Naive thymus-derived CD4-positive, alpha-beta T cell (primary cell): ENCODE measurements around the gene LLGL2. TPM values are rescaled to one million over a fixed set of nuclear protein-coding genes. Genes with fewer than 3 reads are reported as not detected.

Experiments used
- ATAC-seq: fragments of 150-1000 bp; cut with Tn5 transposase; 2 replicates; pipeline ENCODE4 v1.10.0; 2021; ENCODE audit warnings: mild to moderate bottlenecking, moderate library complexity
- CTCF ChIA-PET: fragments of 350-600 bp; sonication (Branson Sonifier 250); formaldehyde crosslinking; loops from one replicate; lab custom pipeline; 2021; ENCODE audit warnings: antibody characterized with exemption; lab: Charles Lee
- POLR2A ChIA-PET: fragments of 350-600 bp; sonication (Branson Sonifier 250); formaldehyde crosslinking; loops from one replicate; lab custom pipeline; 2021; ENCODE audit warnings: antibody characterized with exemption, inconsistent platforms; lab: Charles Lee
- DNase-seq, 9 donors: peaks; one replicate each; pipeline versions ENCODE4 v3.0.0 to v3.0.0-alpha.2; 2020 to 2022; ENCODE audit warnings: mixed read lengths in 1 of 9
- H3K27ac ChIP-seq: one replicate; pipeline ENCODE4 v1.7.0; 2013; ENCODE audit warnings: mild to moderate bottlenecking, low read depth, low read length, moderate library complexity
- H3K27me3 ChIP-seq, 2 donors: one replicate each; pipeline ENCODE4 v1.7.0; 2013; ENCODE audit warnings: low read length in 2 of 2, mild to moderate bottlenecking in 2 of 2, moderate library complexity in 2 of 2; ENCODE audit not compliant: control insufficient read depth in 2 of 2, insufficient read depth in 2 of 2
- H3K36me3 ChIP-seq, 3 experiments: 1 replicate in 2 of 3; 2 replicates in 1 of 3; pipeline ENCODE4 v1.7.0; 2013; ENCODE audit warnings: low read length in 3 of 3, mild to moderate bottlenecking in 3 of 3, moderate library complexity in 1 of 3; ENCODE audit not compliant: insufficient read depth in 3 of 3, control insufficient read depth in 2 of 3
- H3K4me1 ChIP-seq, 2 donors: one replicate each; pipeline ENCODE4 v1.7.0; 2013; ENCODE audit warnings: low read length in 2 of 2, mild to moderate bottlenecking in 2 of 2, moderate library complexity in 1 of 2; ENCODE audit not compliant: control insufficient read depth in 2 of 2, insufficient read depth in 2 of 2
- H3K4me3 ChIP-seq: 2 replicates; pipeline ENCODE4 v1.7.0; 2013; ENCODE audit warnings: mild to moderate bottlenecking, low read length
- H3K9me3 ChIP-seq, 3 experiments: 1 replicate in 2 of 3; 2 replicates in 1 of 3; pipeline ENCODE4 v1.7.0; 2013; ENCODE audit warnings: low read length in 3 of 3; ENCODE audit not compliant: control insufficient read depth in 2 of 3
- H3K27ac Mint-ChIP-seq, 9 donors: one replicate each; pipeline ENCODE4 v1.8.0; 2020 to 2022; ENCODE audit warnings: mixed read lengths in 9 of 9, mild to moderate bottlenecking in 8 of 9, moderate library complexity in 5 of 9, inconsistent platforms in 2 of 9
- H3K27me3 Mint-ChIP-seq, 5 donors: one replicate each; pipeline ENCODE4 v1.8.0; 2021 to 2022; ENCODE audit warnings: mixed read lengths in 5 of 5, mild to moderate bottlenecking in 1 of 5
- H3K36me3 Mint-ChIP-seq, 5 donors: one replicate each; pipeline ENCODE4 v1.8.0; 2020 to 2022; ENCODE audit warnings: mixed read lengths in 5 of 5, mild to moderate bottlenecking in 3 of 5, inconsistent platforms in 1 of 5
- H3K4me1 Mint-ChIP-seq, 7 donors: one replicate each; pipeline ENCODE4 v1.8.0; 2020 to 2022; ENCODE audit warnings: mixed read lengths in 7 of 7, mild to moderate bottlenecking in 3 of 7, inconsistent platforms in 1 of 7
- H3K4me3 Mint-ChIP-seq, 10 donors: one replicate each; pipeline ENCODE4 v1.8.0; 2020 to 2022; ENCODE audit warnings: mild to moderate bottlenecking in 10 of 10, mixed read lengths in 10 of 10, moderate library complexity in 6 of 10, inconsistent platforms in 2 of 10
- H3K9me3 Mint-ChIP-seq, 11 donors: one replicate each; pipeline ENCODE4 v1.8.0; 2020 to 2022; ENCODE audit warnings: mixed read lengths in 11 of 11, mild to moderate bottlenecking in 4 of 11, inconsistent platforms in 1 of 11, moderate library complexity in 1 of 11
- intact Hi-C, 2 donors: fragments of 100-400 bp; cut with micrococcal nuclease; formaldehyde crosslinking; loops; one replicate each; pipeline ENCODE4 v1.15.1; 2023
- polyA plus RNA-seq, 2 donors: library from polyadenylated mRNA; unstranded; fragments of 300-500 nt; fragmentation: Illumina TruSeq; gene quantifications; one replicate each; pipeline ENCODE4 v1.2.3, GENCODE V29; 2021
- total RNA-seq, 6 experiments: library from RNA in 5 of 6; stranded (reverse) in 5 of 6; gene quantifications; 1 replicate in 5 of 6; 2 replicates in 1 of 6; pipeline ENCODE4 v1.2.3 and lab custom pipeline; 2021 to 2026

LLGL2 gene
- total and polyA plus RNA-seq, 7 experiments from 2014 or later = 9.2 to 55.7 (median 26.5) TPM

DNA sequence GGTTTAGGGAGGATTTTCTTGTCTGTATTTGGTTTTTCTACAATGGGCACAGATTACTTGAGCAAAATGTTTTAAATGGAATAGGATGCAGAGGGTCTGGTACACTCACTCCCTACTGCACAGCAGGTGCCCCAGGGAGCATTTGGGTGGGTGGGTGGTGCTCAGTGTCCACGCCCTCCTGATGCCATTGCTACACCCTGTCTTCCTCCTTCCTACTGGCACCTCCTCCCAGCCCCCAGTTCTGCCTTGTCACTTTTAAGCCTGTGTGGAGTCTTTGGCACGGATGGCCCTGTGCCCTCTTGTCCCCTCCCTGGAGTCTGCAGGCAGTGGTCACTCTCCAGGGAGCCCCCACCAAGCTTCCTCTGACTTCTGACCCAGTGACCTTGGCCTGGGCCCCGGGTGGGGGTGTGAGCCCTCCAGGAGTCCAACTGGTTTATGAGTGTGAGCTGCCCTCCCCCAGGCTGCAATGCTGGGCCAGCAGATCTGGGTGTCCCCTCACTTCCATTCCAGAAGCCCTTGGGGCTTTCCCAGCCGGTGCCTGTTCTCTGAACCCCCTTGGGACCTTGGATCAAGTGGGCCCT lies 15.5 kb downstream of the LLGL2 start:
- H3K36me3 ChIP-seq = no peaks in the 10 kb centered on the region
- H3K27me3 Mint-ChIP-seq = no peaks in the 10 kb centered on the region
- ChIA-PET CTCF (no interaction called here), POLR2A (no interaction called here)
- H3K27me3 ChIP-seq = no peaks in the 10 kb centered on the region
- intact Hi-C loops = no loop called here
- no peak overlapping the region for H3K4me3 Mint-ChIP-seq
- H3K4me3 ChIP-seq = no peak overlapping the region
- no peak for ATAC-seq
- peaks cover 0 to 6% (median 0%) of the 10 kb centered on the region in 7 donors for H3K4me1 Mint-ChIP-seq
- DNase-seq = no peak
- peaks cover under 1 to 2% of the 10 kb centered on the region in 2 donors for H3K4me1 ChIP-seq
- H3K27ac Mint-ChIP-seq = no peak overlapping the region
- peaks cover 0 to 18% (median 0%) of the 10 kb centered on the region in 5 donors for H3K36me3 Mint-ChIP-seq
- no peaks in the 10 kb centered on the region for H3K9me3 ChIP-seq
- no peaks in the 10 kb centered on the region for H3K9me3 Mint-ChIP-seq
- no peak overlapping the region for H3K27ac ChIP-seq

DNA sequence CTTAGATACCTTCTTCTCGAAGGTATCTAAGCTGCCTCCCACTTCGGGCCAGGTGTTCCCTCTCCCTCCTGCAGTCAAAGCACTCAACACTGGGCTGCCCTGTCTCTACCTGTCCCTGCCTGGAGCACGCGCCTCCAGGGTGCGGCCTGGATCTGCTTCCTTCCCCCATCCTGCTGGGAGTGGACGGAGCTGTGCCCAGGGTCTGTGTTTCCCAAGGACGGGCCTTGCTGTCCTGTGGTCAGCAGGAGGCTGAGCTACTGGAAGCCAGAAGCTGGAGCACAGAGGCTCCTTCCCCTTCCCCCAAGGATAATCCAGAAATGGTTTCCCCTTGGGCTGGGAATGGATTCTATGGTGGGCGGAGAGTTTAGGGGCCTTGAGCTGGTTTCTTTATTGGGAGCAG lies 16.7 kb downstream of the LLGL2 start:
- DNase-seq (no peak), ATAC-seq (no peak)
- CTCF ChIA-PET = no interaction called here
- Histone ChIP-seq H3K4me1 (no peaks in the 10 kb centered on the region), H3K27ac (no peak overlapping the region), H3K36me3 (no peaks in the 10 kb centered on the region), H3K4me3 (no peak overlapping the region), H3K27me3 (no peaks in the 10 kb centered on the region), H3K9me3 (no peaks in the 10 kb centered on the region)
- Mint-ChIP-seq H3K36me3 (peaks cover 0 to 22% (median 0%) of the 10 kb centered on the region in 5 donors), H3K27ac (no peak overlapping the region), H3K9me3 (peaks cover 0 to 1% (median 0%) of the 10 kb centered on the region in 11 donors), H3K4me3 (no peak overlapping the region), H3K4me1 (peaks cover 0 to 6% (median 0%) of the 10 kb centered on the region in 7 donors), H3K27me3 (no peaks in the 10 kb centered on the region)
- POLR2A ChIA-PET = interaction anchor here (0.7 kb wide), 1 partner anchor 60 kb away, joined by 3 read pairs; no protein-coding TSS in a partner anchor
- intact Hi-C loops = no loop called here

GRCh38 chr17:75542728-75543336 lies 17.3 kb downstream of the LLGL2 start:
- Mint-ChIP-seq H3K4me1 (peaks cover 0 to 6% (median 0%) of the 10 kb centered on the region in 7 donors), H3K27me3 (no peaks in the 10 kb centered on the region), H3K27ac (no peak overlapping the region), H3K9me3 (peaks cover 0 to 1% (median 0%) of the 10 kb centered on the region in 11 donors), H3K4me3 (no peak overlapping the region), H3K36me3 (peaks cover 0 to 26% (median 0%) of the 10 kb centered on the region in 5 donors)
- H3K36me3 ChIP-seq = no peaks in the 10 kb centered on the region
- H3K4me1 ChIP-seq = no peaks in the 10 kb centered on the region
- no peaks in the 10 kb centered on the region for H3K27me3 ChIP-seq
- no peak overlapping the region for H3K27ac ChIP-seq
- ATAC-seq (no peak), DNase-seq (no peak)
- H3K9me3 ChIP-seq = no peaks in the 10 kb centered on the region
- CTCF ChIA-PET = no interaction called here
- H3K4me3 ChIP-seq = no peak overlapping the region
- POLR2A ChIA-PET = interaction anchor here (0.7 kb wide), 1 partner anchor 59 kb away, joined by 3 read pairs; no protein-coding TSS in a partner anchor
- intact Hi-C loops = no loop called here

- intact Hi-C loops = no loop called here
- H3K9me3 ChIP-seq = no peaks in the 10 kb centered on the region
- H3K27me3 ChIP-seq = no peaks in the 10 kb centered on the region
- peaks cover 0 to 23% (median 0%) of the 10 kb centered on the region in 5 donors for H3K36me3 Mint-ChIP-seq
- no peaks in the 10 kb centered on the region for H3K27me3 Mint-ChIP-seq
- no peaks in the 10 kb centered on the region for H3K4me1 ChIP-seq
- no peak overlapping the region for H3K4me3 Mint-ChIP-seq
- H3K27ac ChIP-seq = no peak overlapping the region
- no peak overlapping the region for H3K27ac Mint-ChIP-seq
- ChIA-PET CTCF (no interaction called here), POLR2A (no interaction called here)
- no peak for DNase-seq
- no peak for ATAC-seq
- no peak overlapping the region for H3K4me3 ChIP-seq
- H3K4me1 Mint-ChIP-seq = peaks cover 0 to 5% (median 0%) of the 10 kb centered on the region in 7 donors
- H3K9me3 Mint-ChIP-seq = peaks cover 0 to 1% (median 0%) of the 10 kb centered on the region in 11 donors
- H3K36me3 ChIP-seq = no peaks in the 10 kb centered on the region
These were observed 18.8 kb downstream of the LLGL2 start for GRCh38 chr17:75544250-75544649.

- no peaks in the 10 kb centered on the region for H3K27me3 Mint-ChIP-seq
- POLR2A ChIA-PET = no interaction called here
- no peaks in the 10 kb centered on the region for H3K27me3 ChIP-seq
These were observed 20.7 kb downstream of the LLGL2 start for GRCh38 chr17:75546181-75546580.

GRCh38 chr17:75547091-75547490 lies 21.6 kb downstream of the LLGL2 start:
- intact Hi-C loops = no loop called here
- H3K27ac Mint-ChIP-seq = no peak overlapping the region
- DNase-seq = no peak
- no peaks in the 10 kb centered on the region for H3K36me3 ChIP-seq
- H3K4me1 Mint-ChIP-seq = peaks cover 0 to 1% (median 0%) of the 10 kb centered on the region in 7 donors
- no peak overlapping the region for H3K27ac ChIP-seq
- CTCF ChIA-PET = no interaction called here
- no peak overlapping the region for H3K4me3 ChIP-seq
- H3K27me3 Mint-ChIP-seq = no peaks in the 10 kb centered on the region
- POLR2A ChIA-PET = no interaction called here
- H3K36me3 Mint-ChIP-seq = peaks cover 0 to 19% (median 0%) of the 10 kb centered on the region in 5 donors
- no peak for ATAC-seq
- H3K9me3 Mint-ChIP-seq = peaks cover 0 to 1% (median 0%) of the 10 kb centered on the region in 11 donors
- no peaks in the 10 kb centered on the region for H3K4me1 ChIP-seq
- H3K9me3 ChIP-seq = no peaks in the 10 kb centered on the region
- no peaks in the 10 kb centered on the region for H3K27me3 ChIP-seq
- H3K4me3 Mint-ChIP-seq = no peak overlapping the region

More at GRCh38 chr17:75546181-75546580, 20.7 kb downstream of the LLGL2 start:
- H3K27ac Mint-ChIP-seq = no peak overlapping the region
- no peaks in the 10 kb centered on the region for H3K36me3 ChIP-seq
- H3K4me3 ChIP-seq = no peak overlapping the region
- CTCF ChIA-PET = no interaction called here
- peaks cover 0 to 5% (median 0%) of the 10 kb centered on the region in 7 donors for H3K4me1 Mint-ChIP-seq
- no peaks in the 10 kb centered on the region for H3K9me3 ChIP-seq
- peaks cover 0 to 1% (median 0%) of the 10 kb centered on the region in 11 donors for H3K9me3 Mint-ChIP-seq
- H3K36me3 Mint-ChIP-seq = peaks cover 0 to 19% (median 0%) of the 10 kb centered on the region in 5 donors
- H3K27ac ChIP-seq = no peak overlapping the region
- intact Hi-C loops = no loop called here
- no peak for ATAC-seq
- DNase-seq = no peak
- H3K4me1 ChIP-seq = no peaks in the 10 kb centered on the region
- no peak overlapping the region for H3K4me3 Mint-ChIP-seq
